GM12872 (cell line): ENCODE data around the gene WDR20.

Source experiments
- TF ChIP-seq, protein P1 (sequence below): IDR thresholded peaks from 3 replicates; pipeline ENCODE4 v1.5.1; 2011; ENCODE audit warnings: low read depth, mild to moderate bottlenecking, low read length, moderate library complexity; ENCODE audit not compliant: insufficient read depth

WDR20 gene

DNA sequence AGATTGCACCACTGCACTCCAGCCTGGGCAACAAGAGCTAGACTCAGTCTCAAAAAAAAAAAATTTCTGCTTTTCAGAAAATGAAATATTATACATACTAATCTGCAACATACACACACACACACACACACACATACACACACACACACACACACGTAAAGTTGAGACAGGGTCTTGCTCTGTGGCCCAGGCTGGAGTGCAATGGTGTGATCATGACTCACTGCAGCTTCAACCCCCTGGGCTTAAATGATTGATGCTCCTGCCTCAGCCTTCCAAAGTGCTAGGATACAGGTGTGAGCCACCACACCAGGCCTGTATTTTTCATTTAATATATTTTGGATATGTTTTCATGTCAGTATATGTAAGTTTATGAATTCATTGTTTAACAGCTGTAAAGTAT, 18.8 kb upstream of the WDR20 start:
- TF ChIP-seq, protein P1, sequence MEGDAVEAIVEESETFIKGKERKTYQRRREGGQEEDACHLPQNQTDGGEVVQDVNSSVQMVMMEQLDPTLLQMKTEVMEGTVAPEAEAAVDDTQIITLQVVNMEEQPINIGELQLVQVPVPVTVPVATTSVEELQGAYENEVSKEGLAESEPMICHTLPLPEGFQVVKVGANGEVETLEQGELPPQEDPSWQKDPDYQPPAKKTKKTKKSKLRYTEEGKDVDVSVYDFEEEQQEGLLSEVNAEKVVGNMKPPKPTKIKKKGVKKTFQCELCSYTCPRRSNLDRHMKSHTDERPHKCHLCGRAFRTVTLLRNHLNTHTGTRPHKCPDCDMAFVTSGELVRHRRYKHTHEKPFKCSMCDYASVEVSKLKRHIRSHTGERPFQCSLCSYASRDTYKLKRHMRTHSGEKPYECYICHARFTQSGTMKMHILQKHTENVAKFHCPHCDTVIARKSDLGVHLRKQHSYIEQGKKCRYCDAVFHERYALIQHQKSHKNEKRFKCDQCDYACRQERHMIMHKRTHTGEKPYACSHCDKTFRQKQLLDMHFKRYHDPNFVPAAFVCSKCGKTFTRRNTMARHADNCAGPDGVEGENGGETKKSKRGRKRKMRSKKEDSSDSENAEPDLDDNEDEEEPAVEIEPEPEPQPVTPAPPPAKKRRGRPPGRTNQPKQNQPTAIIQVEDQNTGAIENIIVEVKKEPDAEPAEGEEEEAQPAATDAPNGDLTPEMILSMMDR: no peak

DNA sequence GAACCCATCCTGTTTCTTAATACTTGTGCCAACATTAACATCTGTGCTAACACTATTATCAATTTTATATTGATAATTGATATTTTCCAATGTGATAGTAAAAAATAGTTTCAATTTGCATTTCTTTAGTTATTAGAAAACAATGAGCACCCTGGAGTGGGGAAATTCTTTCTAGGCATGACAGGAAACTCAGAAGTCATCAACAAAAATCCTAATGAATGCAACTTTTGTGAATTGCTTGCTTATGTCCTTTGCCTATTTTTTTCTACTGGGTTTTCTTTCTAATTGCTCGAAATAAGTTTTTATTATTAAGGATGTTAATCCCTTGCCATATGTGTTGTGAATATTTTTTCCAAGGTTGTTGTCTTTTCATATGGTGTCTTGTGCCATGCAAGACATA, 18.1 kb upstream of the WDR20 start:
- TF ChIP-seq, protein P1: no peak

DNA sequence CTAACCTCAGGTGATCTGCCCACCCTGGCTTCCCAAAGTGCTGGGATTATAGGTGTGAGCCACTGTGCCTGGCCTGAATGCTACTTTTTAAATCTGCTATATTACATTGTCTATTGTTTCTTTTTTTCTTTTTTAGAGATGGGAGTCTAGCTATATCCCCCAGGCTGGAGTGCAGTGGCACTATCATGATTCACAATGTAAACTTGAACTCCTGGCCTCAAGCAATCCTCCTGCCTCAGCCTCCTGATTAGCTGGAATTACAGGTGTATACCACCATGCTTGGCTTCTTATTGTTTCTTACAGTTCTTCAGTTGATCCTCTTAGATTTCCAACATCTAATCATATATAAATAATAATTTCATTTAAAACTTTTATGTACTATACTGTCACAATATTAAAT, 15.3 kb upstream of the WDR20 start:
- TF ChIP-seq, protein P1: no peak

DNA sequence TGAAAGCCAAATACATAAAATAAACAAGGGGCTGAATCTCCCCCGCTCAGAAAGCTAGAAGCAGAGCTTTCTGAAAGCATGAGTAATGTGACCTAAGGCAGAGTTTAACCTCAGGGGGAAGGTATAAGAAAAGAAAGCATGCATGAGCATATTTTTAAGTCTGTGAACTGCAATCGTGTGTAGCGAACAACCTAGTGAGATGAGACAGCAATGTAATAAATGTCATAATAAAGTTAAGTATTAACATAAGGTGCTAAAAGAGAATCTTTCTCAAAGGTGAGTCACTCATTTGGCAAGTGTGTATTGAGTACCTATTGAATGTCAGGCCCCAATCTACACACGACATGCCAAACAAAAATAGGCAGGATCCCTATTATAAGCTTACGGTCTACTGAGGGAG, 14.2 kb upstream of the WDR20 start:
- TF ChIP-seq, protein P1: no peak

DNA sequence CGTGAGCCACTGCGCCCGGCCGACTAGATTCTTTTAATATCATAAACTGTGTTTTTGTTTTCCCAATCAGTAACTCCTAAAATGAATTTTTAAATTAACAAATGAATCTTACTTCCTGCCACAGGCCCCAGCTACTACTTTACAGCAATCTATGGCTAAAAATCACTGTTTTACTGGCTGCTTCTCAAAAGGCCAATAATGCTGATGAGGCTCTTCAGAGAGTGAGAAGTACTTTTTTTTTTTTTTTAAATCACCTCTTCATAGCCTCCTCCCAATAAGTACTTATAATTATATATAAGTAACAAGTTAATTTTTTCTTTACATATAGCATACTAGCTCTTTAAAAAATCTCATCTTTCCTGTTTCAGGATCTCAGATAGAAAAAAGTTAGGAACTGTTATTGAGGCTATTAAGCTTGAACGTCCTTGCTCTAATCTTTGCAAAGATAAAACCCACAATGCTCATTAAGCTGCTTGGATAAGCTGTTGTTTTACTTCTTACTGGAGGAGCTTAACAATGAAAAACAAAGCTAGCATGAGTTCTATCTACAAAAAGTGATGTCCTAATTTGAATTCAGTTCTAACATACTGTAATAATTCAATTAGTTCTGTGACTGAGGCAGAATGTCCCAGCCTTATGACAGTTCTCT, 12.8 kb upstream of the WDR20 start:
- TF ChIP-seq, protein P1: no peak

DNA sequence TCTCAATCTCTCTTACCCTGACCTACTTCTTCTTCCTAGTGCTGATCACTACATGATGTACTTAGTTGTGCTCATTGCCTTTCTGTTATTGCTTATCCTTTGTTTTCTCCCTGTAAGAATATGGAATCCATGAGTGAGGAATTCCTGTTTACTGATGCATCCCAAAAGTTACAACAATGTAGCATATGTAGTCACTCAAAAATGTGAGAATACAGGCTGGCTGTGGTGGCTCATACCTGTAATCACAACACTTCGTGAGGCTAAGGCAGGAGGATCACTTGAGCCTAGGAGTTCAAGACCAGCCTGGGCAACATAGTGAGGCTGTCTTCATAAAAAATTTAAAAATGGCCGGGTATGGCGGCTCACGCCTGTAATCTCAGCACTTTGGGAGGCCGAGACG, 8.0 kb upstream of the WDR20 start:
- TF ChIP-seq, protein P1: no peak

DNA sequence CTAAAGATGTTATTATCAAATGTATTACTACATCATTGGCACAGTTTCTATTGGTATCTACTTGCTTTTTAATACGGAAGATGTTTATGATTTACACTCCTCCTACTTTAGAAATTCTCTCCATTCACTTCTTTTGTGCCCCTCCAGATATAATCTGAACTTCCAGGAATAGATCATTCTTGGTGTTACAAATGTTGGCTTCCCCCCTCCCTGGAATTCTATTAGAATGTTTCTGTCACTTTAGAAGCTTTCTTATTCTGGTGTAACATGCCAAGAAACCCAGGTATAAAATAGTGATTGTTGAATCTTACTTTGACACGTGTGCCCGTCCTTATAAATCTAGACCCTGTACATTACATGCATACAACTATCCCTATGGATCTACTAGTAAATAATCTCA, 1.2 kb upstream of the WDR20 start:
- TF ChIP-seq, protein P1: no peak

DNA sequence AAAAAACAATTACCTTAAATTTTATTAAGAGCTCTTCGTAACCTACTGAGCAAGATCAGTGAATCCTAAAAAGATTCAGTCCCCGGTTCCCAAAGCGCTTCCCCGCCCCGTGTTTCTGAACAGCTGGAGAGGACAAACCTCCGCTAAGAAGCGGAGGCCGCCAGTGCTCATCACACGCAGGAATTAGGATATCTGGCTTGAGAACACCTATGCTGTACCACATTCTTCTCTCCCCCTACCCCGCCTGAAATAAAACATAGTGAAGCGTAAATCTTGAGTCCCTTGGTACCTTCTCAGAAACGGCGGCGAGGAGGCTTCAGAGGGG, 774 bp upstream of the WDR20 start:
- TF ChIP-seq, protein P1: no peak
